ENCODE results near the gene GCGR.

Gene GCGR

GRCh38 chr17:81803728-81804558 is at the start of gene GCGR:
Gene GCGR (plus strand): TSS chr17:81804150. CDS start chr17:81809019, 4,869 bp downstream.
- DNase-seq (ENCODE audit: low read depth in 2 of 2), result no peak

DNA sequence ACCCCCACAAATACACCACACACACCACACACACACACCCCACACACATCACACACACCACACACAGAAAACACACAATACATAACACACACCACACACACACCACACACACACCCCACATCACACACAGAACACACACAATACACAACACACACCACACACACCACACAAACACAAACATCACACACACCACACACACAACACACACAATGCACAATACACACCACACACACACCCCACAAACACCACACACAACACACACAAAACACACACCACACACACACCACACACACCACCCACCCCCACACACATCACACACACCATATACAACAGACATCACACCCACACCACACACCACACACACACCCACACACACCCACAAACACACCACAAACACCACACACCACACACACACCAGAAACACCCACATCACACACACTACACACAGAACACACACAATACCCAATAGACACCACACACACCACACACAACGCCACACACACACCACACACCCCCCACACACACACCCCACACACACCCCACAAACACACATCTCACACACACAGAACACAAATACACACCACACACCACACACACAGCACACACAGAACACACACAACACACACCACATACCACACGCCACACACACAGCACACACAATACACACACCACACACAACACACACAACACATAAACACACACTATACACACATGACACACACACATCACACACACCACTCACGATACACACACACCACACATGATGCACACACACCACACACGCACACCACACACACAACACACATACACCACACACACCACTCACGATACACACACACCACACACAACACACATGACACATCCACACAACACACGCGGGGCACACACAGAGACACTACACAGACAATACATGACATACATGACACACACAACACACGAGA is 11.0 kb upstream of the GCGR start:
- DNase-seq (ENCODE audit: low read depth in 2 of 2), result no peak

- DNase-seq (ENCODE audit: low read depth in 2 of 2), result no peak
Measured at GRCh38 chr17:81794074-81794476, 9.9 kb upstream of the GCGR start.

DNA sequence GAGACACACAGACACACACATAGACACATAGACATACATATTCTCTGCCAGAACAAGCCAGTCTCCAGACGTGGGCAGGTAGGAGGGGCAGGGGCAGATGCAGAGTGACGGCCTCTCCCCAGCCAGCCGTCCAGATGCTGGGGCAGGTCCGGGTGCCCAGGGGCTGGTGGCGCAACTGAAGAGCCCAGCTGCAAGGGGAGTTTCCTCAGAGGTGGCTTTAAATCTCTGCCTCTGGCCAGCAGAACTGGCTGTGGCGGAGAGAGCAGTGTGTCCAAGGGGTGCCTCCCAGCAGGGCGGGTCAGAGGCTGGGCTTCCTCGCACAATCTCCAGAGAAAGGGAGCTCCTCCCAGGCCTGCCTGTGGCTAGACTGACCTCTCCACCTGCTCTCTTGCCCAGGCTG is 9.4 kb upstream of the GCGR start:
- no peak for DNase-seq (ENCODE audit: low read depth in 2 of 2)

DNA sequence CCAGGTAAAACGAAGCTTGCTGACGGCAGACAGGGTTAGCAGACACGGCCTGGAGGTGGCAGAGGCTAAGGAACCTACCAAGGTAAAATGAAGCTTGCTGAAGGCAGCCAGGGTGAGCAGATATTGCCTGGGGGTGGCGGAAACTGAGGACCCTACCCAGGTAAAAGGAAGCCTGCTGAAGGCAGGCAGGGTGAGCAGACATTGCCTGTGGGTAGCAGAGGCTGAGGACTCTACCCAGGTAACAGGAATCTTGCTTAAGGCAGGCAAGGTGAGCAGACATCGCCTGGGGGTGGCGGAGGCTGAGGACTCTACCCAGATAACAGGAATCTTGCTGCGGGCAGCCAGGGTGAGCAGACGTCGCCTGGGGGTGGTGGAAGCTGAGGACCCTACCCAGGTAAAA is 2.6 kb upstream of the GCGR start:
- no peak for DNase-seq (ENCODE audit: low read depth in 2 of 2)

DNA sequence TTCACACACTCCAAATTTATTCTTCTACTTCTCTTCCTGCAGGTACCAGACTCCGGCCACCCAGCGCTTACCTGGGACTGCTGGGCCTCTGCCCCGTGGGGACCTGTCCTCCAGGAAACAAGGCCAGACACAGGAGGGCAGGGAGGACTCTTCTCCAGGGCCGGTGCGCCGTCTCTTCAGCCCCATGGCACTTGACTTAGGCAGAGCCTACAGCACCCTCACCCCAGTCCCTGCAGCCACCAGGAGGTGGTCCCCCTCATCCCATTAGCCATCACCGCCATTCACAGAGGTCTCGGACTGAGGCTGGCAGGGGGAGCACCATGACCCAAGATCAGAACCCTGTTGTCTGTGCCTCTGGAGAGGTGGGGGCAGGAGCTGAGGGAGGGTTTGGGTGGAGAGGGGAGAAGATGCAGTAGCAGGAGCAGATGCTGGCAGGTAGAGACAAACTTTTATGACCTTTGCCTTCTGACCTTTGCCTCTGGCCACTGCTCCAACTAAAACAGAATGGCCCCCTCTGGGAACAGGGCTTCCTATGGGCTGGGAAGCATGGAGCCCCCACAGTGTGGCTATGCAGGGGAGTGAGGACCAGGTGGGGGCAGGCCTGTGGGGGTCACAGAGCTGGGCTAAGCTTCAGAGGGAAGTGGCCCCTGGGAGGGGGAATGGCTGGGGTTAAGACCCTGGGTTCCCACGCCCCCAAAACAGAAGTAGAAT is 1.7 kb upstream of the GCGR start:
- DNase-seq (ENCODE audit: low read depth in 2 of 2), result no peak

DNA sequence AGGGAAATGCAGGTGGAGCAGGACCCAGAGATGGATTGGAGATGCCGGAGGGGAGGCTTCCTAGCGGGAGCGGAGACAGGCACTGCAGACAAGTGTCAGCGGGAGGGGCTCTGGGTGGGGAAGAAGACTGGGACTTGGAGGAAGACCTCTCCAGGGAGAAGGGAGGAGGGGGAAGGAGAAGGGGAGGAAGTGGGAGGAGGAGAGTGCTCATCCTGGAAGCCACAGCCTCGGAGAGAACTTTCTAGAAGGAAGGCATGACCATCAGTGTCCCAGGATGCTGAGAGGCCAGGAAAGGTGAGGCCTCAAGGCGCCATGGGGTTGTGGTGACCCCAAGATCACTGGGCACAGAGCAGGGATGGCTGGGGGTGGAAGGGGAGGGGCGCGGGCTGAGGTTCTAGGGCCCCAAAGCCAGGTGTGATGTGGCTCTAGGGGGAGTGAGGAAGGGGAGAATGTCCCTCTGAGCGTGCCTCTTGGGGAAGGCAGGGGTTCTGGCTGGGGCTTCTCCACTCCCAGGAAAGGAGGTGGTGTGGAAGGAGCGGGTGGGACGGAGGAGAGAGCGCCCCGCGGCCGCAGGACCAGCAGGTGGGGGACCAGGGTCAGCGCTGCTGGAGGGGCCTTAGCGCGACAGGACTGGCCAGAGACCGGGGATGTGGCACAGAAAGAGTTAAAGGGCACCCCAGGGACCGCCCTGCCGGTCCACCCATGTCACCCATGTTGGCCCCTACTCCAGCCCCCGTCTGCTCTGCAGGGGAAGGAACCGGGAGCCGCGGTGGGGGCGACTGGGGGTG is 900 bp upstream of the GCGR start:
- DNase-seq (ENCODE audit: low read depth in 2 of 2), result no peak

GRCh38 chr17:81804559-81805399 is 829 bp downstream of the GCGR start:
- no peak for DNase-seq (ENCODE audit: low read depth in 2 of 2)

DNA sequence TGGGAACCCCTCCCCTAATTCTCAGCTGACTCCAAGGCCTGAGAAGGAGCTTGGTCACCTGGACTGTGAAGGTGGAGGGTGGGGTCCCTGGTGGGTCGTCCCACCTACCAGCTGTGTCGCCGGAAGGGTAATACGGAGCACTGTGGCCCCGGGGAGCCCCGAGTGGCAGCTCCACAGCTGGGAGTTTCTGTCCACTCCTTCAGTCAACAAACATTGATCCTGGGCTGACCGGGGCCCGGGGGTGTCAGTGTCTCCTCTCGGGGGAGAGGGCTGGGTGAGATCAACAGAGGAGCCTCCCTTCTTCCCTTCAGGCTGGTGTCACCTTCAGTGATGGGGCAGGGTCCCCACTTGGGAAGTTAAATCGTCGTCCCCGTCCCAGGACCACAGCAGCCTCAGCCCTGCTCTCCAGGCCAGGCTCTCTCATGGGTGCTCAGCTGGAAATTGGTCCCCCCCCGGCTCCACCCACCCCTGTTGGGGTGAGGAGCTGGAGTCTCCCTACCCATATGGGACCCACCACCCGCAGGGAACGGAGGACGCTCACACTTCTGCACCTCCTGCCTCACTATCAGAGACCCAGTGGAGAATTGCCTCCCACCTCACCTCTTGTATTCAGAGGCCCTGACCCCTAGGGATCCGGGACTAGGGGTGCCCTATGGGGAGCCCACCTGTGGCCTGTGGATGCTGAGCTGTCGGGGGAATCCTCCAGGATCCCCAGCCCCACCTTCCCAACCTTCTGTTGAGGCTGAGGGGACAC is 1.9 kb downstream of the GCGR start:
- DNase-seq (ENCODE audit: low read depth in 2 of 2), result no peak

DNA sequence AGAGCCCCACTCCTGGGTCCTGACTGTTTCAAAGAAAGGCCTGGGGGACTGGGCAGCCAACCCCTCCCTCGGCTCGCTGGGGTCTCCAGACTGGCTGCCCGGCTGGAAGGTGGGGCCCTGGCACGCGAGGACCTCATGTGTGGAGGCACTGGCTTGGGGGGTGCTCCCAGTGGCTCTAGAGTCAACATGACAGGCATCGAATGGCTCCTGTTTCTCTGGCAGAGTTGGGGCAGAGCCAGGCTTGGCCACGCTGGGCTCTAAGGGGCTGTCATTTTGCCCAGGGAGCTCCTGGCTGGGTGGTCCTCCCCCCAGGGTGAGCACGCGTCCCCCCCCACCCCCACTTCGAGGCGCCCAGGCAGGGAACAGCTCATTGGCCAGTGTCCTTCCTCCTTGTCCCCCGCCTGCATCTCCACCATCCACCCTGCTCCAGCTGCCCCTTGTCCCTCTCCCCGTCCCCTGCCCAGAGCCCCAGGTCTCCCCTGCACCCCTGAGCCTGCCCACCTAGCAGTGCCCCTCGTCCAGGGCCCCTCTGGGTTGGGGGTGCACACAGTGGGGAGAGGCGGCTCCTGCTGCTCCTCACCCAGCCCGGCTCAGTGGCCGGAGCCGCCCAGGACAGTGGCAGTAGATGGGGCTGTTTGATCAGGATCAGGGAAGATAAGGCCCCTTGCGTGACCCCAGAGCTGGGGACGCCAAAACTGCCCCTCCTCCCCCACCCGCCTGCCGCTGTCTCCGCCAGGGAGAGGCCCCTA is 2.7 kb downstream of the GCGR start:
- DNase-seq (ENCODE audit: low read depth in 2 of 2), result no peak

GRCh38 chr17:81807210-81807719 is 3.3 kb downstream of the GCGR start:
- no peak for DNase-seq (ENCODE audit: low read depth in 2 of 2)

DNA sequence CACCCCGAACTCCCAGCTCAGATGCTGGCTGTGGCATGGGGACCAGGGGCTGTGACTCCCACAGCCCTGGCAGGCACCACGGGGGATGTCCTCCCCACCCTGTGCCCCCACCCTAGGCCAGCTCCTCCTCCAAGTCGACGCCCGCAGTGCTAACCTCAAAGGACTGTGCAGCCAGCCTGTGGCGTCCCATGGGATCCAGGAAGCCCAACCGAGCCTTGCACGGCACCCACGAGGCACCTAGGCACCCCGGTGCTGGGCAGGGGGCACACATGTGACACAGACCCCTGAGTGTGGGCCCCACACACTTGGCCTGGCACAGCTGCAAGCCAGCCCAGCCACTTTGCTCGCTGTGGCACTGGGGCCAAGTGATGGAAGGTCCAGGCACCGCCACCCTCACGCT is 3.9 kb downstream of the GCGR start:
- DNase-seq (ENCODE audit: low read depth in 2 of 2), result no peak

DNA sequence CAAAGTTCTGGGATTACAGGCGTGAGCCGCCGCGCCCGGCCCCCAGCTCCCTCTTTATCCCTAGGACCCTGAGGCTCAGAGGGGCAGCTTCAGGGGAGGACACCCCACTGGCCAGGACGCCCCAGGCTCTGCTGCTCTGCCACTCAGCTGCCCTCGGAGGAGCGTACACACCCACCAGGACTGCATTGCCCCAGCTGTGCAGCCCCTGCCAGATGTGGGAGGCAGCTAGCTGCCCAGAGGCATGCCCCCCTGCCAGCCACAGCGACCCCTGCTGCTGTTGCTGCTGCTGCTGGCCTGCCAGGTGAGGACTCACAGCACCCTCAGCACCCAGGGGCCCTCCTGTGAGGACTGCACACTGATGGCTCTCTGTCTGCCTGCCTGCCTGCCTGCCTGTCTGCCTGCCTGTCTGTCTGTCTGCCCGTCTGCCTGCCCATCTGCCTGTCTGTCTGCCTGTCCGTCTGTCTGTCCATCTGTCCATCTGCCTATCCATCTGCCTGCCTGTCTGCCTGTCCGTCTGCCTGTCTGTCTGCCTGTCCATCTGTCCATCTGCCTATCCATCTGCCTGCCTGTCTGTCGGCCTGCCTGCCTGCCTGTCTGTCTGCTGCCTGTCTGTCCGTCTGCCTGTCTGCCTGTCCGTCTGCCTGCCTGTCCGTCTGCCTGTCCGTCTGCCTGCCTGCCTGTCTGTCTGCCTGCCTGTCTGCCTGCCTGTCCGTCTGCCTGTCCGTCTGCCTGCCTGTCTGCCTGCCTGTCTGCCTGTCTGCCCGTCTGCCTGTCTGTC is 5.0 kb downstream of the GCGR start:
- DNase-seq (ENCODE audit: low read depth in 2 of 2), result no peak

DNA sequence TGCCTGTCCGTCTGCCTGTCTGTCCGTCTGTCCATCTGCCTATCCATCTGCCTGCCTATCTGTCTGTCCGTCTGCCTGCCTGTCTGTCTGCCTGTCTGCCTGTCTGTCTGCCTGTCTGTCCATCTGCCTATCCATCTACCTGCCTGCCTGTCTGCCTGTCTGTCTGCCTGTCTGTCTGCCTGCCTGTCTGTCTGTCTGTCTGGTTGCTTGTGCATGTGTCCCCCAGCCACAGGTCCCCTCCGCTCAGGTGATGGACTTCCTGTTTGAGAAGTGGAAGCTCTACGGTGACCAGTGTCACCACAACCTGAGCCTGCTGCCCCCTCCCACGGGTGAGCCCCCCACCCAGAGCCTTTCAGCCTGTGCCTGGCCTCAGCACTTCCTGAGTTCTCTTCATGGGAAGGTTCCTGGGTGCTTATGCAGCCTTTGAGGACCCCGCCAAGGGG is 5.6 kb downstream of the GCGR start:
- DNase-seq (ENCODE audit: low read depth in 2 of 2), result no peak

- no peak for DNase-seq (ENCODE audit: low read depth in 2 of 2)
Measured at GRCh38 chr17:81810476-81810875, 6.5 kb downstream of the GCGR start.

DNA sequence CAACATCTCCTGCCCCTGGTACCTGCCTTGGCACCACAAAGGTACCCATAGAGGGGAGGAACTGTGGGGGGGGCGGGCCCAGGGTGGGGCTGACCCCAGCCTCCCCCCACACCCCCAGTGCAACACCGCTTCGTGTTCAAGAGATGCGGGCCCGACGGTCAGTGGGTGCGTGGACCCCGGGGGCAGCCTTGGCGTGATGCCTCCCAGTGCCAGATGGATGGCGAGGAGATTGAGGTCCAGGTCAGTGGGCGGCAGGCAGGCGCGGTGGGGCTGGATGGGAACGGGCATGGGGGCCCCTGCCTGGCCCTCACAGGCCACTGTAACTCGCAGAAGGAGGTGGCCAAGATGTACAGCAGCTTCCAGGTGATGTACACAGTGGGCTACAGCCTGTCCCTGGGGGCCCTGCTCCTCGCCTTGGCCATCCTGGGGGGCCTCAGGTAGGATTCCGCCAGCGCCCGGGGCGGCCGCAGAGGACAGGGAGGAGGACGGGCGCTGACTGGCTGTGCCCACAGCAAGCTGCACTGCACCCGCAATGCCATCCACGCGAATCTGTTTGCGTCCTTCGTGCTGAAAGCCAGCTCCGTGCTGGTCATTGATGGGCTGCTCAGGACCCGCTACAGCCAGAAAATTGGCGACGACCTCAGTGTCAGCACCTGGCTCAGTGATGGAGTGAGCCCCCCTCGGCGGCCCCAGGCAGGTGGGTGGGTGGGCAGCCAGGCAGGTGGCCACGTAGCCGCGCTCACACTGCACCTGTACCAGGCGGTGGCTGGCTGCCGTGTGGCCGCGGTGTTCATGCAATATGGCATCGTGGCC is 7.1 kb downstream of the GCGR start:
- DNase-seq (ENCODE audit: low read depth in 2 of 2), result no peak
